Prostate gland (tissue), 2 donors: ENCODE data around the gene PLCB2.

Source experiments
- CTCF ChIP-seq, 4 experiments: fragments of 200-600 bp in 2 of 4; fragments of 450-650 bp in 2 of 4; sonication (generic) in 2 of 4; IDR thresholded peaks; 1 replicate in 3 of 4; 2 replicates in 1 of 4; pipeline ENCODE4 v1.5.1; 2016 to 2019; ENCODE audit warnings: antibody characterized with exemption in 4 of 4, mild to moderate bottlenecking in 2 of 4, moderate library complexity in 2 of 4
- POLR2AphosphoS5 ChIP-seq: sonication (generic); formaldehyde crosslinking; IDR thresholded peaks from one replicate; pipeline ENCODE4 v1.6.1; 2017; ENCODE audit warnings: antibody characterized with exemption

GRCh38 chr15:40298216-40298935 lies 9.4 kb downstream of the PLCB2 start:
- TF ChIP-seq POLR2AphosphoS5 (no peak), CTCF (IDR thresholded peaks at IDR 0.05) (no peak)
